Inflammatory macrophage treated with lipopolysaccharide for 1 hour (primary cell): ENCODE measurements around the gene ATP13A2.

Experiments
- DNase-seq, 2 donors: peaks; one replicate each; pipeline ENCODE4 v3.0.0-alpha.2; 2020 to 2022

ATP13A2 gene

DNA sequence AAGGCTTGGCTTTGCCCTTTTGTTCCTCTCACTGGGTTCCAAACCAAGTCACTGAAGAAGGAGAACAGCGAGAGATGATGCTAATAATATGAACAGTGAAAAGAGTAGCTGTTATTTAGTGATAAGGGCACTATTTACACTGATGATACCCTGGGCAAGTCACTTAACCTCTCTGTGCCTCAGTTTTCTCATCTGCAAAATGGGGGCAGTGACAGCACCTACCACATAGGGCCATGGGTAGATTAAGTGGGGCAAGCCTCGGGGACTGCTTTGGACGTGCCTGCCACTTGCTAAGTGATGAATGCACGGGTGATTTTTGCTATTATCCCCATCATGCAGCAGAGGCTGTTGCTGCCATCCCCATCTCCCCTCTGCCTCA, 9.2 kb downstream of the ATP13A2 start:
- no peak for DNase-seq

DNA sequence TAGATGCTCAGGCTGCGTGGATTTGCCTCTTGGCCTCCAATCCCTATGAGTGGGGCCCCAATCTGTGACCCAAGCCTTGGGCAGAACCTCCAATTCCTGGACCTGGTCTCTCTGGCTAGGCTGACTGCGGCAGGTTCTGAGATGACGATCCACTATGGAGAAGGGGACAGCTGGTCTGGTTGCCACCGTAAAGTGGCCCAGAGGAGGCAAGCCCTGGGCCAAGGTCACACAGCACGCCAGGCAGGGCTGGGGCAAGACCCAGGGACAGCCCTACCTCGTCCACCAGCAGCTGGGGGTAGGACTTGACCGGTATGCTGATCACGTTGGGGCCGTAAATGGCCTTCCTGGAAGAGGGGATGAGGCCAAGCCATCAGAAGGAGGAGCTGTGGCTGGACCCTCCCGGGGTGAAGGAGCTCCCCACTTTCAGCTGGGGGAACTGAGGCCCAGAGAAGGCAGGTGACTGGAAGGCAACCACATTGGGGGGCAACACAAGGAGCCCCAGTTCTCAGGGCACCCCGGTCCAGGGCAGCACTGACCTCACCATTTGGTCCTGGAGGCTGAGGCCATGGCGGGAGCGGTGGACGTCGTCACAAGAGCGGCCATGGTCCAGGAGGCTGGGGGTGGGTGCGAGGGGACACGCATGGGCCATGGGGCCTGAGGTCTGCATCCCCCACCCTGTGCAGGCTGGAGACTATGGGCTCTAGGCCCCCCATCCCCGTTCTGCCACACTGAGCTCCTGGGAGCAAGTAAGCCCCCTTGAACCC, 9.8 kb downstream of the ATP13A2 start:
- no peak for DNase-seq

DNA sequence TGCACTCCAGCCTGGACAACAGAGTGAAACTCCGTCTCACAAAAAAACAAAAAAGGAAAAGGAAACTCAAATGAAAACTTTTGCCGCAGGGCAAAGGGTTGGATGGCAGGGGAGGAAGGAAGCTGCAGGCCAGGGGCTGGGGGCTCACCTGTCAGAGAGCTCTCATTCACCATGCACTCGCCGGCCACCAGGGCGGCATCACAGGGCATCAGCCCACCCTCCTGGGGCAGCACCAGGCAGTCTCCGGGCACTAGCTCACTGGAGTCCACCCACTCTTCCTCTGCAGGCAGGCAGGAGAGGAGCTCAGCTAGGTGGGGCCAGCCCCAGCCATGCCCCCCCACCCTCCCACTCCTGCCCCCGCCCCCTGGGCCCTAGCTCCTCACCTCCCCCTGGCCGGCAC, 11.9 kb downstream of the ATP13A2 start:
- no peak for DNase-seq

DNA sequence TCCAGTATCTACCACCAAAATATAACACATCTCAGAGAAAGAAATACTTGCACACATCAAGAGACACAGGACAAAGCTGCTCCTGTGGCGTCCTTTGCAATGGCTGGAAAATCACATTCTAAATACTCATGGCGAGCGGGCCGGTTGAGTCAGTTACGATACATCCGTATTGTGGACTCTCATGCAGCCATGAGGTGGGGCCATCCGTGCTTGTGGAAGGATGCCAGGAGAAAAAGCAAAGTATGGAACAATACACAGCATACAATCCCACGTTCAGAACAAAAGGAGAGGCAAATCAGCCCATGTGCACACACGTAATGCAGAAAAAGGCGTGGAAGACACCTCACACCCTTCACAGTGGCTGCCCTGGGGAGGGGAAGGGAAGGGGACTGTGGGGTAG, 13.1 kb downstream of the ATP13A2 start:
- DNase-seq, result no peak

DNA sequence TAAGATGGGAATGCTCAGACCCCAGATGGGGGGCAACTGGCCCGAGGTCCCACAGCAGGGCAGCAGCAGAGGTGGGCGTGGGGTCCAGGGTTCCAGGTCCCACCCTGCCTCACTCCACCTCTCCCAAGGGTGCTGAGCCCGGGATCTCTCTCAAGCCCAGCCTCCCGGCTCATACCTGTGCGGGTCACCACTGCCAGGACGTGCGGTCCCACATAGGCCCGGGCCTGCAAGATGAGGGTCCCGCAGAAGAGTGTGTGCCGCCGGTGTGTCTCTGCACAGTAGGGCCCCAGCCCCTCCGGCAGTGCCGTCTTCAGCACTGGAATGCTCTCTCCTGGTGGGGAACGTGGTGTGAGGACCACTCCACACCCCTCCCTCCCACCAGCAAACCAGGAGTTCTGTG, 14.9 kb downstream of the ATP13A2 start:
- DNase-seq, result no peak

DNA sequence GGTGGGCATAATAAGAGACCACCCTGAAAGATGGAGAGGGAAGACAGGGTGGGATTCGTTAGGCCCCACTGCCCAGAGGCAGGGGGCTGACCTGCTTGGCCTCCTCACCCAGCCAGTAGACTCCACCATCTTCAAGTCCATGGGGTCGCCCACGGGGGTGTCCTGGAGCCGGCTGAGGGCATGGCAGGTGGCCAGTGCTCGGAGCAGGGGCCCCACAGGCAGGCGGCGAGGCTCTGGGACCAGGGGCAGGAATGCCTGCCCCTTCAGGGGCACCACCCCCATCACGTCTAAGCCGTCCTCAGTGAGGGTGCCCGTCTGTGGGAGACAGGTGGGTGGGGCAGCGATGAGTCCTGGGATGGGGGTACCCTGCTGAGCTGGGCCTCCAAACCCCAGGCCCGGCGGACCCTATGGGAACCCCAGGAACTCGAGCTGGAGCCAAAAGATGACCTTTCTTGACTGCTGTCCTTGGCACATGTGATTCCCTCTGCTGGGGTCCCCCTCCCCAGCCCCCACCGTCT, 18.1 kb downstream of the ATP13A2 start:
- DNase-seq, result no peak

DNA sequence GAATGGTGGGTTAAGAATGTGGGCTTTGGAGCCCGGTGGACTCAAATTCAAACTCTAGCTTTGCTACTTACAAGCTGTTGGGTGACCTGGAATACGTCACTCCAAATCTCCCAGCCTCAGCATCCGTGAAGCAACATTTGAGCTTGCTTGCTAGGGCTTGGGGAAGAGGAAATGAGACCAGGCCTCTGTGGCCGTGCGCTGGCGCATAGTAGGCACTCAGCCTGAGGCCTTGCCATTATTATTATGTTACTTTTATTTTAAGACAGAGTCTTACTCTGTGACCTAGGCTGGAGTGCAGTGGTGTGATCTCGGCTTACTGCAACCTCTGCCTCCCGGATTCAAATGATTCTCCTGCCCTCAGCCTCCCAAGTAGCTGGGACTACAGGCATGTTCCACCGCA, 19.1 kb downstream of the ATP13A2 start:
- DNase-seq, result no peak

DNA sequence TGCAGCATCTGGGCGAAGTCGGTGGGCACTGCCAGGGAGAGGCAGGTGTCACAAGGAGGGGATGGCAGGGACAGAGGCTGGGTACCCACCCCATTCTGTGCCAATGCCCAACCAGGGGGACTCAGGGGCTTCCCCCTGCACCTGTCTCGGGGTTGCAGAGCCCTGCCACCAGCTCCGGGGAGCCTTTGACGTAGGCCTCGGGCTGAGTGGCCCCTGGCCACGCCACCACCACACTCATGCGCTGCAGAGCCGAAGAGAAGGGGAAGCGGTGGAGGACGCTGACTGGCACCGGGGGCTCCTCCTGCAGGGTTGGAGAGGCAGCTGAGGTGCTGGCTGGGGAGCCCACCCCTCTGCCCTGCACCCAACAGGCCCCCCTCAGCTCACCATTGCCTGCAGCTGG, 19.6 kb downstream of the ATP13A2 start:
- no peak for DNase-seq

DNA sequence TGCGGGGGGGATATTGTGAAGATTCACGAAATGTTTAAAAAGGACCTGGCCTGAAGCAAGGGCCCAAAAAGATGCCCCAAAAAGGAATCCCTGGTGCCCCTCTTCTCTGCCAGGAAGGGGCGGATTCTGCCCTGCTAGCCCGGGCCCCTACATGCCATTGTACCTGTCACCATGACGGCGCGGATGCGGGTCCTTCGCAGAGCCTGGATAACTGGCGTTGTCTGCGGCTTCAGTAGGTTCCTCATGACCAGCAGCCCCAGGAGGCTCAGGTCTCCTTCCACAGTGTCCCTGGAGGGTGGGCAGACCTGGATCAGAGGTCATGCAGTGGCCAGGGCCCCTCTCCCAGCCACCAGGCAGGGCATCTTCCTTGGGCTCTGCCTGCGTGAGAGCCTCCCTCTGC, 20.2 kb downstream of the ATP13A2 start:
- no peak for DNase-seq

DNA sequence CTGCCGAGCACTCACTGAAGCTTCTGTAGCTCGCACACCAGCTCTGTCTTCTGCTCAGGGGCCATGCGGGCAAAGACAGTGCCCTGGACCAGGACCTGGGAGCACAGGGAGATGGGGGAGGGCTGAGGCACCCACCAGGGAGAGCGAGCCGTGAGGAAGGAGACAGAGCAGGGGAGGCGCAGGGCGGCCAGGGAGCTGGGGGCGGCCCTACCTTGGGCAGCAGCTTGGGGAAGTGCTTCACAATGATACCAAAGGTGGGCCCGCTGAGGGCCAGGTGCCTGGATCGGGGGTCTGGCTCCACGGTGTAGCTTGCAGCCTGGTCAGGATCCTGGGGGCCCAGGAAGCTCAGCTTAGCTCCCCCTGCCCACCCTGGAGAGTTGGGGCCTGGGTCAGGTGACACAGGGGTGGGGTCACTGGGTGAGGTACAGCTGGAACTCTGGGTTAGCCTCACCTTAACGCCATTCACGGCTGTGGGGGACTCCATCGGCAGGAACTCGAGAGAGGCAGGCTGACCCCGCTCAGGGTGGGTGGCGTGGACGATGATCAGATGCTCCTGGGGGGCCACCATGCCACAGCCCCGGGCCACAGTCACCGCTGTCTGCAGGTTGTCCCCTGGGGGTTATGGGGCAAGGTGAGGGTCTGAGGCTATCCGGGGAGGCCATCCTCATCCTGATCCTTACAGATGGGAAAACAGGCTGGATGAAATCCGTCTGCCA, 21.9 kb downstream of the ATP13A2 start:
- DNase-seq, result no peak

DNA sequence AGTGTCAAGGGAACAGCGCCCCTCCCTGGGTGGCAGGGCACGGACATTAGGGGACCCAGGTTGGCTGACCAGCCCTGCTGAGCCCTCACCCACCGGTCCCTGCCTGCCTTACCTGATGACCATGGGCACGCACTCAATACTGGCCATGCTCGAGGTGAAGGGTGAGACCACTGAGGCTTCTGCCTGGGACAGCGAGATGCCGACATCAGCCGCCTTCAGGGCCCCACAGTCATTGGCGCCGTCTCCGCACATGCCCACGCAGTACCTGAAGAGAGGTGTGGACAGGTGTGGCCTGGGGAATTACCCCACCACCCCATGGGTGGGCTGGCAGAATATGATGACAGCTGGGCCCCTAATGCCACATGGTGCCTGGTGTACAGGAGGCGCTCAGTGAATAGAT, 23.5 kb downstream of the ATP13A2 start:
- DNase-seq, result no peak

DNA sequence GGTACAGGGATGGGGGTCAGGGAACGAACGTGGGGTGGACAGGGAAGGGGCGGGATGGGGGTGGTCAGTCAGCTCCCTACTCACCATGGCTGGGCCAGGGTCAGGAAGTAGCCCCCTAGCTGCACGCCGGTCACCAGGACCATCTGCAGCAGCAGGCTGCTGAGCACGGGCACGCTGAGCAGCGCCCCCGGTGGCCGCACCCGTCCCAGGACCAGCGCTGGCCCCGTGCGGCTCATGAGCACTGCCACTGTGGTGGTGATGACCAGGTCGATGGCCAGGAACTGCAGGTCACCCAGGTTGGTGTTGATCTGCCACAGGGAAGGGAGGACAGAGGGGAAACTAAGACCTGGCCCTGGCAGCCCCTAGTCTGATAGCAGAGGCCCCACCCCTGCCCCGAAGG, 24.8 kb downstream of the ATP13A2 start:
- DNase-seq, result no peak

DNA sequence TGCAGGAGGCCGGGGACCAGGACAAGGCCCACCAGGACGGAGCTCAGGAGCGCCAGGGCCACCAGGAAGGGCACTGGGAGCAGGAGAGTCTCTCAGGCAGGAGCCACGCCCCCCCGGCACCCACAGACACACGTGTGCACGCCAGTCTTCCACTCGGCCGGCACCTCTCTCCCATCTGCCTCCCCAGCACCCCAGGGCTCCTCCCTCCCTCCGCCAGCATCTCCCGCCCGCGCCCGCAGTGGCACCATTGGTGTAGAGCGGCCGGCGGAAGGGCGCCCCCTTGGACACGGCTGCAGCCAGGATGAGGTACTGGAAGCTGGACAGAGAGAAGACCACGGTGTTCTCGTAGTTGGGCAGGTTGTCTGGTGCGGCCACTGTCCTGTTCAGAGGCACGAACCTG, 25.2 kb downstream of the ATP13A2 start:
- no peak for DNase-seq

DNA sequence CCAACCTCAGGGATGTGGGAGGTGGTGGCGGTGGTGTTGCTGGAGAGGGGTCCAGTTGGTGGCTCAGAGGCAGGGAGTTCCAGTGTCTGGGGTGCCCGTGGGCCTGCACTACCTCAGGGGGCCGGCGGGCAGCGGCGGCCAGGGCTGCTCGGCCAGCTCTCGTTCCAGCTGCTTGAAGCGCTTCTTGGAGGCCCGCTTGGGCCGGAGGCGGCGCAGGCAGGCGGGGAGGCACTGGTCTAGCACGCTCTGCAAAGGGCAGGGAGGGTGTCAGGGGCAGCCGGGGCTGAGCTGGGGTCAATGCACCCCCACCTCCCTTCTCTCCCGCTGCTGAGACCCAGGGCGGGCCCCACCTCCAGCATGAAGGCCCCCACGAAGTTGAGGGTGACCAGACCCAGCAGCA, 25.6 kb downstream of the ATP13A2 start:
- no peak for DNase-seq

DNA sequence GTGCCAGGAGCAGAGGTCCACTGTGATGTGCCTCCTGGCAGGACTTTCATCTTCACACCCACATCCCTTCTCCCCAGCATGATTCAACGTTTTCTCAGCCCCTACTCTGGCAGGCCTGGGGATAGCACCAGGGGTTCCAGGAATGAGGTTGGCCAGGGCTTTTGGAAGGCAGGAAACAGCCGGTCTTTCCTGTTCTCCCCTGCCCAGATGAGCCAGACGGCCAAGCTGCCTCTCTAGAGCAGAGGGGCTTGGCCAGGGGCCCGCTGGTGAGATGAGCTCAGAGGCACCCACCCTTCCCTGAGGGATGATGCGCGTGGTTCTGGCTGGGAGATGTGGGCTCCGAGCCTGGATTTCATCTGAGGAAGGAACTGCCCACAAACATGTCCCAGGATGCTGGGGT, 27.0 kb downstream of the ATP13A2 start:
- no peak for DNase-seq

DNA sequence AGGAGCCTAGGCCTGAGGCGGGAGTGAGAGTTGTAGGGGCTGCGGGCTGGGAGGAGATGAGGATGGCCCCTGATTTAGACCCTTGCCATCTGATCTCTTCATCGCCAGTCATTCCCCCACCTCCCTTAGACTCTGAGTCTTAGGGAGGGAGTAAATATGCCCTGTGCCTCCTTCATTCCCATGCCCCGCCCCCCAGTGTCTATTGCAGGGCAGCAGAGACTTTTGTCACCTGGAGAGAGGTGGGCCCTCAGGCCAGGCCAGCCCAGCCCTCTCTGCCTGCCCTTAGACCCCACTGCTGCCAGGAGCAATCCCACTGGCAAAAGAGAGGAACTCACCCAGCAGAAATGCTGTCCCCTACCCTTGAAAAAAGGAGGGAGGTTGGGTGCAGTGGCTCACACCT, 28.1 kb downstream of the ATP13A2 start:
- no peak for DNase-seq

DNA sequence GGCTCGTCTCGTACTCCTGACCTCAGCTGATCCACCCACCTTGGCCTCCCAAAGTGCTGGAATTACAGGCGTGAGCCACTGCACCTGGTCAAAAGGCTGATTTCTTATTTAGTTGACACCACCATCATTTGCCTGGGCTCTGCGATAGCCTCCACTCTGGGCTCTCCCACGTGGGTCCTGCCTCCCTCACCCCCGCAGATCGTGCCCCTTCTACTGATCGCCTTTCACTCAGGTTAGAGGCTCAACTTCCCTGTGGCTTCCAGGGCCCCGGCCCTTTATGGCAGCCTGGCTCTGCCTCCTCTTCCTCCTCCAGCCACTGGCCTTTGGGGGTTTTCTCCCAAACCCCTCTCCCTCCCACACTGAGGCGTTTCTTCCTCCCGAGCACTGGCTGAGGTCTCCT, 28.8 kb downstream of the ATP13A2 start:
- DNase-seq, result no peak

DNA sequence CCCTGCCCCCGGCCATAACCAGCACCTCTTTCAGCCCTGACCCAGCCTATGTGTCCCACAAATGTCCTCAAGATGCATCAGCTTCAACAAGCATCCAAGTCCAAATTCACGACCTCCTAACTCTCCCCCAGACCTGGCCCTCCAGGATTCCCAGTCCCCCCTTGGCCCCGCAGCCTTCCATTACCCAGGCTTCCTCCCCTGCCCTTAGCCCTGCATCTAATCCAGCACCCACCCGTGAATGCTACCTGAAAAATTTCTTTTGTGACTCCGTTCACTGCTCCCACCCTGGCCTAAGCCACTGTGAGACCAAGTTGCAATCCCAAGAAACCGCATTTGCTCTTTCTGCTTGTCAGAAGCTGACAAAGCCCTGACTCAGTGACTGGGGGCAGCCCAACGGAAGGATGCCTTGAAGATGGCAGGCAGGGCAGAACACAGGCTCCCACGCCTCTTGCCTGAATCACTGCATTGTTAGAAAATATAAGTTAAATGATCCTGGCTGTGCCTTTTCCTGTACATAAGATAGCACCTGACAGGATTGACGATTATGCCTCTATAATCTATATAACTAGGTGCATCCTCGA, 30.4 kb downstream of the ATP13A2 start:
- DNase-seq, result no peak

DNA sequence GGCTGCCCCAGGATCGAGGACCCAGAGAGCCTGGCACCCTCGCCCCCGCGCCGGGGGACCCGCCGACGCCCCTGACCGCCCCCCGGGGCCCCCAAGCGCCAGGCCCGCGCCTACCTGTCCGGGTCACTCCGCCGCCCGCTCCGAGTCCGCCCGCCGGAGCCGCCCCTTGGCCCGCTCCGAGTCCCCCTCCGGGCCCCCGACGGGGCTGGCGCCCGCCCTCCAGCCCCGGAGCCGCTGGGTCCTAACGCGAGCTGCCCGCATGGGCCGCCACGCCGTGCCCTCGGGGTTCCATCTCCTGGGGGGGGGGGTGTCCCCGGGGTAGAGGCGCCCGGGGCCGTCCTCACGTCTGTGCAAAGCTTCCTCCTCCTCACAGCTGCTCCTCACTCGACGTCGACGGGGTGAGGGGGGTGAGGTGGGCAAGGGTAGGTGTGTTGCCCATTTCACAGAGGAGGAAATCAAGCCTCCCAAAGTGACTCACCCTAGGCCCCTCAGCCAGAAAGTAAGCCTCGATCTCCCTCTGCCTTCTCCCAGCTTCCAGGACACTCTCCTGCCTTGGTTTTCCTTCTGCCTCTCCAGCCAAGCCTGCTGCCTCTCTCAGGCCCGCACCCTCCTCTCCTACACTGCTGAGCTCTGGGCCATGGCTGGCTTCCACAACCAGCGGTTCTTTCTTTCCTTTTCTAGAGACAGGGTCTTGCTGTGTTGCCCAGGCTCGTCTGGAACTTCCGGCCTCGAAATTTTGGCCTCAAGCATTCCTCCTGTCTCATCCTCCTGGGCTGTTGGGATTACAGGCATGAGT, 31.1 kb downstream of the ATP13A2 start, which contains the start of gene MFAP2:
TSS of gene MFAP2 (minus strand) at position 148 of the 796 bp plus-strand sequence. CDS start 2,347 bp downstream, outside the sequence.
- DNase-seq, result no peak

DNA sequence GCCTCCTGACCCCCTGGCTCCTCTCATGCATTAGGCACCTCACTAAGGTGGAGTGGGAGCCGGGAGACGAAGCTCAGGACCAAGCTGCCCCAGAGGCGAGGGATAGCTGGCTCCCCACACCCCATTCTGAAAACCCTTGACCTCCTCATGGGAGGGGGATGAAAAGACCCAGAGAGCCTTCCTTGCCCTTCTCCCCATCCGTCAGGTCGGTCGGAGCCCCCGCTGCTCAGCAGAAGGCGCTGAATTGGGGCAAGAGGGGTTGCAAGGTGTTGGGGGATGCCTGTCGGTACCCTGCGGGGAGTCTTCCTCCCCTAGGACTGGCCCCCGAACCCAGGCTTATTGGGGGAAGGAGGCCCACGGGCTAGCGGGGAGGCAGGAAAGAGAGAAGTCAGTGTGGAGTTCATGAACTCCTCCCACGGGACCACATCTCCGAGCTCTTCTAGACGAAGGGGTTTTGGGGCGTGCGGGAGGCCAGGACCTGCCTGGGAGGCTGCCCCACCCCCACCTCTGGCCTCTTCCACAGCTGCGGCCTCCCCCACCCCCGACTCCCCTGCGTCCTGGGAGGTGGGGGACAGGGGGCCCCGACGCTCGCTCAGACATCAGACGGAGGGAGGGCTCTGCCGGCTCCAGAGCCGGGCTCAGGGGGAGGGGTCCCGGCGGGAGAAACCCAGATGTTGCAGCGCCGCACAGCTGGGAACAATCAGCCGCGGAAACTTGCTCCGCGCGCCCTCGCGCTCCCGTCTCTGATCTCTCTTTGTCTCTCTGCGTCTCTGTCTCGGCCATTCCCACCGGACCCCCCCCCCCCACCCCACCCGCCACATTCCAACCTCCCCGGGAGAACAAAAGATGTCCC, 32.0 kb downstream of the ATP13A2 start:
- DNase-seq, result no peak

DNA sequence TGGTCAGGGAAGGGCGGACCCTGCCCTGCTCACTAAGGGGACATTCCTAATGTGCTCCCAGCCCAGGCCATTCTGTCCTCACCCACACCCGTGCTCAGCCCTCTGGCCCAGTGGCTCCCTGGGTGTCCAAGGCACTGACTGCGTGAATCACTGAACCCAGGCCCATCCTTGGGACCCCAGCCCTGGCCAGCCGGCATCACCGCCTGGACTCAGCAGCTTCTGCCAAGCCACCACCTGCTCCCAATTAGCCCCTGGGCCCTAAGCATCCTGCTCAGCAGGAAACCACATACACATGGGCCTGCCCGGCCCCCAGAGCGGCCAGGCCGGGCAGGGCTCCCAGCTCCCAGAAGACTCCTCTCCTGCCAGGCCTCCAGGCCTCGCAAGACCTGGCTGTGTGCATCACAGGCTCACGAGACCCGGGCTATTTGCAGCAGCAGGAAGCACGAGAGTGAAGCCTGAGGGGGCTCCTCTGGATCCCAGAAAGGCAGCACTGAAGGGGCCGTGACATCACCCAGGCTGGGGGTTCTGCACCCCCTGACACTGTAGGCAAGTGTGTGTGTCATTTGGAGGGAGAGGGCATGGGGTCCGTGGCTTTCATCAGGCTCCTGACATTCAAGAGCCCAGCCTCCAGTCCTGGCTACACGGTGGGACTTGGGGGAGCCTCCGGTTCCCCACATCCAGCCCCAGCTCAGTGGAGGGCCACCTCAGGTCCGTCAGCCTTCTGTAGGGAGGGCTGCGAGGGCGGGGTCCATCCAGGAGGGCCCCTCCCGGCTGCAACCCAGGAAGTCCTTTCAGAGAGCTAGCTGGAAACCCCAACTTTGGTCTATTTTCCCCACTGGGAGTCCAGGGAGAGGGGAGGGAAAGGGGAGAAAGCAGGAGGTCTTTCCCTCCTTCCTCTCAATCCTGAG, 32.9 kb downstream of the ATP13A2 start:
- no peak for DNase-seq
